Central memory CD4-positive, alpha-beta T cell (primary cell): ENCODE measurements around the gene RTBDN.

Experiments
- DNase-seq: peaks from one replicate; pipeline ENCODE4 v3.0.0; 2022

Gene RTBDN

DNA sequence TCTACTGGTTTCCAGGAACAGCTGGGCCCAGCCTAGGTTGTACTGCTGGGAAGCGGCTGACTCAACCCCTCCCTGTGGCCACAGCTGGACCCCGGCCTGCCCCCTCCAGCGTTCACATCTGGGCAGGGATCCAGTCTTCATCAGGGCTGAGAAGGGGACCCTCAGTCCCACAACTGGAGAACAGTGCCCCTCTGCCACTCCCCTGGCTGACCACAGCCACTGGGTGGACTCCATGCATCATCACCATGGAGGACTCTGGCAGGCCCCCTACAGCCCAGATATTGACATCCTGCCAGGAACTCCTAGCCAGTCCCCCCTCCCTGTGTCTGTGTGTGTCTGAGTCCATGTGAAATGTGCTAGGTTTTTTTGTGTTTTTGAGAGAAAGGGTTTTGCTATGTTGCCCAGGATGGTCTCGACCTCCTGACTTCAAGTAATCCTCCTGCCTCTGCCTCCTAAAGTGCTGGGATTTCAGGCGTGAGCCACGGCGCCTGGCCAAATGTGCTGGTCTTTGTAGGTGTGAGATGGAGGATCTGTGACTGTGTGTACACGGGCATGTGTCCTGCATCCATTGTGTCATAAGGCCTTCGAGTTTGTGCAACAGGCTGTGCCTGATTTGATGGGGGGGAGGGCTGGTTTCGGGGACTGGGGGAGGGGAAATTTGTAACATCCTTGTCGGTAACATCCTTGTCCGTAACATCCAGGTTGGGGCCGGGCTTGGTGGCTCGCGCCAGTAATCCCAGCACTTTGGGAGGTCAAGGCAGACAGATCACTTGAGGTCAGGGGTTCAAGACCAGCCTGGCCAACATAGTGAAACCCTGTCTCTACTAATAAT, 55.0 kb downstream of the RTBDN start:
- DNase-seq: no peak

GRCh38 chr19:12778905-12779161, 55.5 kb downstream of the RTBDN start:
- DNase-seq: no peak

DNA sequence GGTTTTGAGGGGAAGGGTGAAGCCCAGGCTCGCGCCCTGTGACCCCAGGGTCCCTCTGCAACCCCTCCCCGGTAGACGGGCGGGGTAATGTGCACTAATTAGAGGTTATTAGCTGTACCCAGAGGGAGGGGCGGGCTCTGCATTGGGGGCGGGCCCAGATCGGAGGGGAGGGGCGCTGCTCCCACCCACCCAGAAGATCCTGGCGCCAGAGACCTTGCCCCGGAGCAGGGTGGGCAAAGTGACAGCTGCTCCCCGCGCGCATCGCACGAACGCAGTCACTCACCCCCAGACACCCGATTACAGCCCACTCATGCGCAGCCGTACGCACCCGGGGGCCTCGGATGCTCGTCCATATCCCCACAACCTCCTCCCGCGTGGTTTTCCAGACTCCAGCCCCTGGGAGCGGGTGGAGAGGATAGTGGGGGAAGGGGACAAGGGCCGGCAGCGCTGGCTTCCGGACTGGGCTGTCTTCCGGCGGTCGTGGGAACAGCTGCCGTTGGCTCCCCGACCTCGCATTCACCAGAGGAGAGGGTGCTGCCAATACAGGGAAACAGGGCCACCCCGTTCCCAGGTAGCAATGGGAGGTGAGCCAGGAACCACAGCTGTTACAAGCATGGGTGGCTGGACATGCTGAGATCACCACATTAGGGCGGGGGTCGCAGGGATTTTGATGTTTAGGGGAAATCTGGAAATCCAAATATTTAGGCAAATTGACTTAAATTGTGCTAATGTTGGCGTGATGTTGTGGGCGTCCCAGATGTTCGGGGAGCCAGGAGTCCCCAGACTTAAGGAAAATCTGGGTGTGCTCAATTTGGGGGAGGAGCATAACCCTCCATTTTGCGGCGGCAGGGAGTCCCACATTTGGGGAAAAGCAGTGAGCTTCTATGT, 56.1 kb downstream of the RTBDN start:
- DNase-seq: peak; percentile 38

DNA sequence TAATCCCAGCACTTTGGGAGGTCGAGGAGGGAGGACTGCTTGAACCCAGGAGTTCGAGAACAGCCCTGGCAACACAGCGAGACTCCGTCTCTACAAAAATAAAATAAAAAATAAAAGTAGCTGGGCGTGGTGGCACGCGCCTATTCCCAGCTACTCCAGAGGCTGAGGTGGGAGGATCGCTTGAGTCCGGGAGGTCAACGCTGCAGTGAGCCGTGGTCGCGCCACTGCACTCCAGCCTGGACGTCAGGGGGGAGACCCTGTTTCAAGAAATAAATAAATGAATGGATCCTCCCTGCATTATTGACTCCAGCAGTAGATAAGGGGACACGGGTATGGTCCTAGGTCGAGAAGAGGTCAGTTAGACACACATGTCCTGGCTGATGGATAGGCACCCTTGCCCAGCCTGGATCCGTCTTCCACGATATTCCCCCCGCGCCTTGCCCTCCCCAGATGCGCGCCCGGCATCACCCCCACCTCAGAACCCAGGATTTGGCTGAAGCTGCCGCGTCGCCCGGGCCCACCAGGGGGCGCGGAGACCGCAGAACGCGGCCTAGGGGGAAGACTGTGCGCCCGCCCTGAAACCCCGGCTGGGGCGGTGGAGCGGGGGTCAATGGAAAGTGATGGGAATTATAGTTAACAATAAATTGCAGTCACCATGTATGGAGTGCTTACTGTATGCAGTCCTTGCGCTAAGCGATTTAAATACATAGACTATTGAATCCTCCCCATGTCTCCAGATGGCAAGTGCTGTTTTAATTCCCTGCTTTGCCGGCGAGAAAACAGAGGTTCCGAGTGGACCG, 57.0 kb downstream of the RTBDN start:
- peak; percentile 76 for DNase-seq
